ENCODE measurements around the gene UNC79.

The UNC79 gene

DNA sequence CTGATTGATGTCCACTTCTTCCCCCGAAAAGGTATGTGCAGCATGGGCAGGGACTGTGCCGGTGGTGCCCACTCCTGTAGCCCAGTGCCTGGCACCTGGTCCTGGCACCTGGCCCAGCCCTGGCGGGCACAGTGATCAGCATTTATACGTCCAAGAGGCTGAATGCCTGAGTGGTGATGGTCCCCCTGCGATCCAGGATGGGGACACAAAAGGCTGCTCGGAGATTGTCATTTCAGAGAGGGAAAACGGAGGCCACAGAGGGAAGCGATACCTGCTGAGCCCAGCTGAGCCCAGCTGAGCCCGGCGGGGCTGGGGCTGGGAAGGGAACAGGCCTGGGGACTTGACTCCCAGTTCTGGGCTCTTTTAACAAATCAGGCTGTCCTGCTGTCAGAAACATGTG, 301.8 kb downstream of the UNC79 start:
- Histone ChIP-seq H3K79me1 (replicated peaks; ENCODE audit: low read length, poor library complexity, severe bottlenecking) (no peaks in the 10 kb centered on the region), H2BK15ac (ENCODE audit: low read depth, poor library complexity, severe bottlenecking) (no peak overlapping the region), H3K4ac (ENCODE audit: low read depth in 1 of 2, low read length in 2 of 2) (no peak overlapping the region), H3K14ac (ENCODE audit: low read length in 2 of 2) (no peak overlapping the region), H2BK120ac (ENCODE audit: low read depth, low read length) (no peak overlapping the region), H3K18ac (ENCODE audit: low read depth in 1 of 2, low read length in 2 of 2) (no peak overlapping the region), H3K4me2 (ENCODE audit: low read length, poor library complexity, severe bottlenecking) (no peak overlapping the region), H4K91ac (ENCODE audit: low read length) (no peak overlapping the region), H3K27me3 (ENCODE audit: control insufficient read depth in 1 of 2, insufficient read depth in 1 of 2, low read length in 2 of 2) (peaks cover 0 to 19% of the 10 kb centered on the region in 2 experiments), H3K4me1 (ENCODE audit: control insufficient read depth, insufficient read depth, low read depth, low read length) (no peaks in the 10 kb centered on the region), H3K36me3 (ENCODE audit: control insufficient read depth in 1 of 2, insufficient read depth in 2 of 2, low read depth in 1 of 2, low read length in 2 of 2) (no peaks in the 10 kb centered on the region), H2BK12ac (ENCODE audit: low read length in 2 of 2) (no peak overlapping the region), H3K27ac (ENCODE audit: low read length, poor library complexity, severe bottlenecking) (no peak overlapping the region), H3K4me3 (ENCODE audit: insufficient read depth in 1 of 2, low read depth in 1 of 2, low read length in 2 of 2) (no peak overlapping the region), H2AK5ac (ENCODE audit: low read length, severe bottlenecking) (no peak overlapping the region), H2AFZ (ENCODE audit: low read depth, low read length) (no peak overlapping the region), H4K8ac (ENCODE audit: low read length) (no peak overlapping the region), H3K23ac (ENCODE audit: low read length in 2 of 2) (no peak overlapping the region), H3K9ac (ENCODE audit: low read length) (no peak overlapping the region), H3K9me3 (ENCODE audit: control insufficient read depth, low read length) (no peaks in the 10 kb centered on the region), H2BK5ac (ENCODE audit: low read depth, low read length, poor library complexity, severe bottlenecking) (no peak overlapping the region)
- WGBS = 82% methylated on average over 10 of the region's 10 CpGs
- DNase-seq = no peak

- 86% methylated on average over 11 of the region's 11 CpGs for WGBS
Observed at GRCh38 chr14:93733231-93733630, 302.5 kb downstream of the UNC79 start.

GRCh38 chr14:93733631-93734030, 302.9 kb downstream of the UNC79 start:
- Histone ChIP-seq H3K23ac (ENCODE audit: low read length in 2 of 2) (no peak overlapping the region), H3K27ac (ENCODE audit: low read length, poor library complexity, severe bottlenecking) (no peak overlapping the region), H3K9me3 (ENCODE audit: control insufficient read depth, low read length) (no peaks in the 10 kb centered on the region), H2BK120ac (ENCODE audit: low read depth, low read length) (no peak overlapping the region), H2BK12ac (ENCODE audit: low read length in 2 of 2) (no peak overlapping the region), H3K4me1 (ENCODE audit: control insufficient read depth, insufficient read depth, low read depth, low read length) (no peaks in the 10 kb centered on the region), H3K9ac (ENCODE audit: low read length) (no peak overlapping the region), H2BK15ac (ENCODE audit: low read depth, poor library complexity, severe bottlenecking) (no peak overlapping the region), H3K4me3 (ENCODE audit: insufficient read depth in 1 of 2, low read depth in 1 of 2, low read length in 2 of 2) (no peak overlapping the region), H3K27me3 (ENCODE audit: control insufficient read depth in 1 of 2, insufficient read depth in 1 of 2, low read length in 2 of 2) (peaks cover 0 to 27% of the 10 kb centered on the region in 2 experiments), H2AK5ac (ENCODE audit: low read length, severe bottlenecking) (no peak overlapping the region), H3K79me1 (replicated peaks; ENCODE audit: low read length, poor library complexity, severe bottlenecking) (no peaks in the 10 kb centered on the region), H3K18ac (ENCODE audit: low read depth in 1 of 2, low read length in 2 of 2) (no peak overlapping the region), H4K8ac (ENCODE audit: low read length) (no peak overlapping the region), H4K91ac (ENCODE audit: low read length) (no peak overlapping the region), H3K36me3 (ENCODE audit: control insufficient read depth in 1 of 2, insufficient read depth in 2 of 2, low read depth in 1 of 2, low read length in 2 of 2) (no peaks in the 10 kb centered on the region), H3K4ac (ENCODE audit: low read depth in 1 of 2, low read length in 2 of 2) (no peak overlapping the region), H2AFZ (ENCODE audit: low read depth, low read length) (no peak overlapping the region), H3K4me2 (ENCODE audit: low read length, poor library complexity, severe bottlenecking) (no peak overlapping the region), H3K14ac (ENCODE audit: low read length in 2 of 2) (no peak overlapping the region), H2BK5ac (ENCODE audit: low read depth, low read length, poor library complexity, severe bottlenecking) (no peak overlapping the region)
- 73% methylated on average over 6 of the region's 6 CpGs for WGBS
- no peak for DNase-seq

More at GRCh38 chr14:93733231-93733630, 302.5 kb downstream of the UNC79 start:
- no peak overlapping the region for H3K9ac ChIP-seq (ENCODE audit: low read length)
- H3K4me1 ChIP-seq (ENCODE audit: control insufficient read depth, insufficient read depth, low read depth, low read length) = no peaks in the 10 kb centered on the region
- no peaks in the 10 kb centered on the region for H3K9me3 ChIP-seq (ENCODE audit: control insufficient read depth, low read length)
- no peak overlapping the region for H2AK5ac ChIP-seq (ENCODE audit: low read length, severe bottlenecking)
- H4K8ac ChIP-seq (ENCODE audit: low read length) = no peak overlapping the region
- no peak for DNase-seq
- peaks cover 0 to 23% of the 10 kb centered on the region in 2 experiments for H3K27me3 ChIP-seq (ENCODE audit: control insufficient read depth in 1 of 2, insufficient read depth in 1 of 2, low read length in 2 of 2)
- no peak overlapping the region for H2BK12ac ChIP-seq (ENCODE audit: low read length in 2 of 2)
- no peak overlapping the region for H2BK15ac ChIP-seq (ENCODE audit: low read depth, poor library complexity, severe bottlenecking)
- H3K23ac ChIP-seq (ENCODE audit: low read length in 2 of 2) = no peak overlapping the region
- H4K91ac ChIP-seq (ENCODE audit: low read length) = no peak overlapping the region
- no peaks in the 10 kb centered on the region for H3K36me3 ChIP-seq (ENCODE audit: control insufficient read depth in 1 of 2, insufficient read depth in 2 of 2, low read depth in 1 of 2, low read length in 2 of 2)
- H3K4me2 ChIP-seq (ENCODE audit: low read length, poor library complexity, severe bottlenecking) = no peak overlapping the region
- no peak overlapping the region for H3K27ac ChIP-seq (ENCODE audit: low read length, poor library complexity, severe bottlenecking)
- H2AFZ ChIP-seq (ENCODE audit: low read depth, low read length) = no peak overlapping the region
- no peak overlapping the region for H3K4ac ChIP-seq (ENCODE audit: low read depth in 1 of 2, low read length in 2 of 2)
- H2BK5ac ChIP-seq (ENCODE audit: low read depth, low read length, poor library complexity, severe bottlenecking) = no peak overlapping the region
- no peak overlapping the region for H3K4me3 ChIP-seq (ENCODE audit: insufficient read depth in 1 of 2, low read depth in 1 of 2, low read length in 2 of 2)
- no peak overlapping the region for H3K14ac ChIP-seq (ENCODE audit: low read length in 2 of 2)
- no peaks in the 10 kb centered on the region for H3K79me1 ChIP-seq (replicated peaks; ENCODE audit: low read length, poor library complexity, severe bottlenecking)
- no peak overlapping the region for H2BK120ac ChIP-seq (ENCODE audit: low read depth, low read length)
- H3K18ac ChIP-seq (ENCODE audit: low read depth in 1 of 2, low read length in 2 of 2) = no peak overlapping the region

DNA sequence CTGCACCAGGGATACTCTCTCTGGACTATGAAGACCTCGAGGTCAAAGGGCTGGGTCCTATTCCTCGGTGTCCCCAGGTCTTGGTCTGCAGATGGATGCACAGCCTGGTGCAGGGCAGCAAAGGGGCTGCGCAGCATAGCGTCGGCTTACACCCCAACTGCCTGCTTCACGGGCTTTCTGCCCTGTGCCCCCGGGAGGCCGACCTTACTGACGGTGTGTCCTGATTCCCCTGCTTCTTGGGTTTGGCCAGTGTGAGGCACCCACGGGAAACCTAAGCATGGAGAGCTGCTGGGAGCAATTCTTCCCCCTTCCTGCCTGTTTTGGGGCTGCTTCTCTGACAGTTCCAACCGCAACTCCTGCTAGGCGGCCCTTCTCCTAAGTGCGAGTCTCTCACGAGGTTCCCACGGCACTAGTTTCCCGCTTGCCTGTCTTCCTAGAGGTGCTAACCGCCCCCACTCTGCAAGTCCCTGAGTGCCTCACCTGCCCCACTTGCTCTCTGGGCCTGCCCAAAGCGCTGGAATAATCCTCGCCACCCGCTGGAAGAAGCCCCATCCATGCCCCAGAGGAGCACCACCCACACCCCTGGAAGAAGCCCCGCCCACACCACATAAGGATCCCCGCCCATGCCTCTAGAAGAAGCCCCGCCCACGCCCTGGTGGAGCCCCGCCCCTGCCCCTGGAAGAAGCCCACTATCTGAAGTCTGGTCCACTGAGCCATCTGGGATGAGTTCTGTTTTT, 303.5 kb downstream of the UNC79 start:
- no peak overlapping the region for H3K4me2 ChIP-seq (ENCODE audit: low read length, poor library complexity, severe bottlenecking)
- no peak overlapping the region for H2BK5ac ChIP-seq (ENCODE audit: low read depth, low read length, poor library complexity, severe bottlenecking)
- H3K23ac ChIP-seq (ENCODE audit: low read length in 2 of 2) = no peak overlapping the region
- H3K27me3 ChIP-seq (ENCODE audit: control insufficient read depth in 1 of 2, insufficient read depth in 1 of 2, low read length in 2 of 2) = peaks cover 0 to 26% of the 10 kb centered on the region in 2 experiments
- H2BK12ac ChIP-seq (ENCODE audit: low read length in 2 of 2) = no peak overlapping the region
- H2AFZ ChIP-seq (ENCODE audit: low read depth, low read length) = no peak overlapping the region
- no peak overlapping the region for H3K18ac ChIP-seq (ENCODE audit: low read depth in 1 of 2, low read length in 2 of 2)
- no peaks in the 10 kb centered on the region for H3K4me1 ChIP-seq (ENCODE audit: control insufficient read depth, insufficient read depth, low read depth, low read length)
- H3K9me3 ChIP-seq (ENCODE audit: control insufficient read depth, low read length) = no peaks in the 10 kb centered on the region
- no peak overlapping the region for H2BK120ac ChIP-seq (ENCODE audit: low read depth, low read length)
- H3K4ac ChIP-seq (ENCODE audit: low read depth in 1 of 2, low read length in 2 of 2) = no peak overlapping the region
- no peak overlapping the region for H3K4me3 ChIP-seq (ENCODE audit: insufficient read depth in 1 of 2, low read depth in 1 of 2, low read length in 2 of 2)
- H3K27ac ChIP-seq (ENCODE audit: low read length, poor library complexity, severe bottlenecking) = no peak overlapping the region
- H2BK15ac ChIP-seq (ENCODE audit: low read depth, poor library complexity, severe bottlenecking) = no peak overlapping the region
- DNase-seq = no peak
- H3K79me1 ChIP-seq (replicated peaks; ENCODE audit: low read length, poor library complexity, severe bottlenecking) = no peaks in the 10 kb centered on the region
- H4K8ac ChIP-seq (ENCODE audit: low read length) = no peak overlapping the region
- no peaks in the 10 kb centered on the region for H3K36me3 ChIP-seq (ENCODE audit: control insufficient read depth in 1 of 2, insufficient read depth in 2 of 2, low read depth in 1 of 2, low read length in 2 of 2)
- no peak overlapping the region for H3K14ac ChIP-seq (ENCODE audit: low read length in 2 of 2)
- WGBS = 77% methylated on average over 25 of the region's 25 CpGs
- H3K9ac ChIP-seq (ENCODE audit: low read length) = no peak overlapping the region
- no peak overlapping the region for H2AK5ac ChIP-seq (ENCODE audit: low read length, severe bottlenecking)
- no peak overlapping the region for H4K91ac ChIP-seq (ENCODE audit: low read length)

Data from mesenchymal stem cell (in vitro differentiated cells and primary cell).